Loucy (cell line): ENCODE measurements around the gene COL23A1.

Experiments
- EZH2phosphoT487 ChIP-seq: fragments of 200-600 bp; IDR thresholded peaks from 2 replicates; pipeline ENCODE4 v1.6.1; 2018; ENCODE audit warnings: antibody characterized with exemption, mild to moderate bottlenecking, moderate library complexity, borderline replicate concordance
- TF ChIP-seq, protein P1 (sequence below): fragments of 200-600 bp; sonication (generic); conservative IDR thresholded peaks from 2 replicates; pipeline ENCODE4 v1.5.1; 2014; ENCODE audit warnings: mild to moderate bottlenecking, antibody characterized with exemption, low read length

DNA sequence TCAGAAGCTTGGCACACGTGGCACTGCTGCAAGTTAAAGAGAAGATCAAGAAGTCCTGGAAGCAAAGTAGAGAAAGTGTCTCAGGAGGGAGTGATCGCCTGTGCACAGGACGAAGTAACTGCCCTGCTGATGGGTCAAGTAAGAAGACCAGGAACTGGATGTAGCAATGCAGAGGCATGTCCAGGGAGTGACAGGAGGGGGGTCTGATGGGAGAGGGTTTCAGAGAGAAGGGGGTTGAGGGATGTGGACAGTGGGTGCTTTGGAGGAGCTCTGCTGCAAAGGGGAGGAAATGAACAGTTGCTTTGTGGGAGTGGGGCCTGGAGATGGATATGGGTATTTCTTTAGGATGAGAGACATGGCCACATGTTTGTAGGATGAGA, 297.4 kb downstream of the COL23A1 start:
- TF ChIP-seq, protein P1, sequence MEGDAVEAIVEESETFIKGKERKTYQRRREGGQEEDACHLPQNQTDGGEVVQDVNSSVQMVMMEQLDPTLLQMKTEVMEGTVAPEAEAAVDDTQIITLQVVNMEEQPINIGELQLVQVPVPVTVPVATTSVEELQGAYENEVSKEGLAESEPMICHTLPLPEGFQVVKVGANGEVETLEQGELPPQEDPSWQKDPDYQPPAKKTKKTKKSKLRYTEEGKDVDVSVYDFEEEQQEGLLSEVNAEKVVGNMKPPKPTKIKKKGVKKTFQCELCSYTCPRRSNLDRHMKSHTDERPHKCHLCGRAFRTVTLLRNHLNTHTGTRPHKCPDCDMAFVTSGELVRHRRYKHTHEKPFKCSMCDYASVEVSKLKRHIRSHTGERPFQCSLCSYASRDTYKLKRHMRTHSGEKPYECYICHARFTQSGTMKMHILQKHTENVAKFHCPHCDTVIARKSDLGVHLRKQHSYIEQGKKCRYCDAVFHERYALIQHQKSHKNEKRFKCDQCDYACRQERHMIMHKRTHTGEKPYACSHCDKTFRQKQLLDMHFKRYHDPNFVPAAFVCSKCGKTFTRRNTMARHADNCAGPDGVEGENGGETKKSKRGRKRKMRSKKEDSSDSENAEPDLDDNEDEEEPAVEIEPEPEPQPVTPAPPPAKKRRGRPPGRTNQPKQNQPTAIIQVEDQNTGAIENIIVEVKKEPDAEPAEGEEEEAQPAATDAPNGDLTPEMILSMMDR = no peak
- no peak for TF ChIP-seq EZH2phosphoT487
